ENCODE data around the gene CFAP97D1. TPM values are rescaled to one million over a fixed set of nuclear protein-coding genes. Genes with fewer than 3 reads are reported as not detected.

The CFAP97D1 gene
- total RNA-seq, 1 experiment from 2014 or later, result 0.13 TPM

DNA sequence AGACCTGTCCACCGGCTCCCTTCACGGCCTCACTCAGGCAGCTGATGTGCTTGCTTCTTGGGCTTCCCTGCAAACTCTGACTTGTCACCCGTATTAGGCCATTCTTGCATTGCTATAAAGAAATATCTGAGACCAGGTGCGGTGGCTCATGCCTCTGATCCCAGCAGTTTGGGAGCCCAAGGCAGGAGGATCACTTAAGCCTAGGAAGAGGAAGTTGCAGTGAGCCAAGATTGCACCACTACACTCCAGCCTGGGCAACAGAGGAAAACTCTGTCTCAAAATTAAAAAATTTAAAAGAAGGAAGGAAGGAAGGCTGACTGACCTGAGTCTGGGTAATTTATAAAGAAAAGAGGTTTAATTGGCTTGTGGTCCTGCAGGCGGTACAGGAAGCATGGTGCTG, 38.6 kb upstream of the CFAP97D1 start:
- no peak overlapping the region for H3K27ac Mint-ChIP-seq
- DNase-seq (ENCODE audit: low spot score), result no peak
- ChIA-PET POLR2A (interaction anchor here (0.6 kb wide), 1 partner anchor 73 kb away, joined by 5 read pairs; no protein-coding TSS in a partner anchor), CTCF (interaction anchor here (0.5 to 1.4 kb wide), 2 partner anchors 48 to 165 kb away, joined by 4 to 5 read pairs; no protein-coding TSS in a partner anchor)
- H3K9me3 Mint-ChIP-seq, result peaks cover 5% of the 10 kb centered on the region; the same call in 1 of the 2 replicates
- ATAC-seq, result no peak
- no peak for TF ChIP-seq ZNF263 (CRISPR knock-in tag; IDR thresholded peaks at IDR 0.05; ENCODE audit: low read depth)
- TF ChIP-seq, protein P1, sequence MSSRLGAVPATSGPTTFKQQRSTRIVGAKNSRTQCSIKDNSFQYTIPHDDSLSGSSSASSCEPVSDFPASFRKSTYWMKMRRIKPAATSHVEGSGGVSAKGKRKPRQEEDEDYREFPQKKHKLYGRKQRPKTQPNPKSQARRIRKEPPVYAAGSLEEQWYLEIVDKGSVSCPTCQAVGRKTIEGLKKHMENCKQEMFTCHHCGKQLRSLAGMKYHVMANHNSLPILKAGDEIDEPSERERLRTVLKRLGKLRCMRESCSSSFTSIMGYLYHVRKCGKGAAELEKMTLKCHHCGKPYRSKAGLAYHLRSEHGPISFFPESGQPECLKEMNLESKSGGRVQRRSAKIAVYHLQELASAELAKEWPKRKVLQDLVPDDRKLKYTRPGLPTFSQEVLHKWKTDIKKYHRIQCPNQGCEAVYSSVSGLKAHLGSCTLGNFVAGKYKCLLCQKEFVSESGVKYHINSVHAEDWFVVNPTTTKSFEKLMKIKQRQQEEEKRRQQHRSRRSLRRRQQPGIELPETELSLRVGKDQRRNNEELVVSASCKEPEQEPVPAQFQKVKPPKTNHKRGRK (CRISPR knock-in tag; IDR thresholded peaks at IDR 0.05; ENCODE audit: borderline replicate concordance), result no peak
- TF ChIP-seq, protein P2, sequence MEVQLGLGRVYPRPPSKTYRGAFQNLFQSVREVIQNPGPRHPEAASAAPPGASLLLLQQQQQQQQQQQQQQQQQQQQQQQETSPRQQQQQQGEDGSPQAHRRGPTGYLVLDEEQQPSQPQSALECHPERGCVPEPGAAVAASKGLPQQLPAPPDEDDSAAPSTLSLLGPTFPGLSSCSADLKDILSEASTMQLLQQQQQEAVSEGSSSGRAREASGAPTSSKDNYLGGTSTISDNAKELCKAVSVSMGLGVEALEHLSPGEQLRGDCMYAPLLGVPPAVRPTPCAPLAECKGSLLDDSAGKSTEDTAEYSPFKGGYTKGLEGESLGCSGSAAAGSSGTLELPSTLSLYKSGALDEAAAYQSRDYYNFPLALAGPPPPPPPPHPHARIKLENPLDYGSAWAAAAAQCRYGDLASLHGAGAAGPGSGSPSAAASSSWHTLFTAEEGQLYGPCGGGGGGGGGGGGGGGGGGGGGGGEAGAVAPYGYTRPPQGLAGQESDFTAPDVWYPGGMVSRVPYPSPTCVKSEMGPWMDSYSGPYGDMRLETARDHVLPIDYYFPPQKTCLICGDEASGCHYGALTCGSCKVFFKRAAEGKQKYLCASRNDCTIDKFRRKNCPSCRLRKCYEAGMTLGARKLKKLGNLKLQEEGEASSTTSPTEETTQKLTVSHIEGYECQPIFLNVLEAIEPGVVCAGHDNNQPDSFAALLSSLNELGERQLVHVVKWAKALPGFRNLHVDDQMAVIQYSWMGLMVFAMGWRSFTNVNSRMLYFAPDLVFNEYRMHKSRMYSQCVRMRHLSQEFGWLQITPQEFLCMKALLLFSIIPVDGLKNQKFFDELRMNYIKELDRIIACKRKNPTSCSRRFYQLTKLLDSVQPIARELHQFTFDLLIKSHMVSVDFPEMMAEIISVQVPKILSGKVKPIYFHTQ (CRISPR knock-in tag; IDR thresholded peaks at IDR 0.05), result no peak
- TF ChIP-seq SOX15 (CRISPR knock-in tag; IDR thresholded peaks at IDR 0.05), result no peak
- TF ChIP-seq ATF1 (CRISPR knock-in tag; IDR thresholded peaks at IDR 0.05), result no peak
- H3K27me3 Mint-ChIP-seq (ENCODE audit: low read depth), result no peaks in the 10 kb centered on the region; the same call in 1 of the 2 replicates
- H3K4me1 Mint-ChIP-seq, result peaks cover 37% of the 10 kb centered on the region
- H3K36me3 Mint-ChIP-seq, result no peaks in the 10 kb centered on the region
- no peak overlapping the region for H3K4me3 Mint-ChIP-seq

DNA sequence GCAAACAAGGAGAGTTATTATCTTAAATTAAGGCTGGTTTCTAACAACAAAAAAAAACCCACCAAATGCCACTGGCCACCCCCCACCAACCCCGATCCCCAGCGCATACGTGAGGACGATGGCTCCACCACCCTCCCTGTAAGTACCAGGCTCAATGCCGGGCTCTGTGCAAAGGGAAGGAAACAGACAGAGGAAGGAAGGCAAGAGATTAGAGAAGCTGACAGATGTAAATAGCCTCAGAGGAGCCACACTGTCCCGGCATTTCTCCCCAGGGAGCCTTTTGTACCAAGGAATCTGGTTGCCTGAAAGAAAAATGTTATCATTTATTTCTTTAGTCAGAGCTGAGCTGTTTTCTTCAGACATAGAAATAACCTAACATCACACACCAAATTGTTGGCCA, 34.7 kb upstream of the CFAP97D1 start:
- peak; percentile 72 for ATAC-seq
- ChIA-PET CTCF (interaction anchor here (0.5 to 3.2 kb wide), 8 partner anchors 10 to 170 kb away, joined by 3 to 17 read pairs (median 4); no protein-coding TSS in a partner anchor), POLR2A (no interaction called here)
- H3K27me3 Mint-ChIP-seq (ENCODE audit: low read depth), result no peaks in the 10 kb centered on the region; the same call in 1 of the 2 replicates
- TF ChIP-seq ZNF317 (CRISPR knock-in tag; IDR thresholded peaks at IDR 0.05; ENCODE audit: borderline replicate concordance, low read depth) (no peak), NFYB (CRISPR knock-in tag; conservative IDR thresholded peaks at IDR 0.05; ENCODE audit: low read depth) (no peak), TCF7 (CRISPR knock-in tag; IDR thresholded peaks at IDR 0.05; ENCODE audit: low read depth) (no peak), ZBTB21 (CRISPR knock-in tag; IDR thresholded peaks at IDR 0.05; ENCODE audit: borderline replicate concordance) (no peak), NFATC4 (CRISPR knock-in tag; IDR thresholded peaks at IDR 0.05) (no peak)
- TF ChIP-seq, protein P3, sequence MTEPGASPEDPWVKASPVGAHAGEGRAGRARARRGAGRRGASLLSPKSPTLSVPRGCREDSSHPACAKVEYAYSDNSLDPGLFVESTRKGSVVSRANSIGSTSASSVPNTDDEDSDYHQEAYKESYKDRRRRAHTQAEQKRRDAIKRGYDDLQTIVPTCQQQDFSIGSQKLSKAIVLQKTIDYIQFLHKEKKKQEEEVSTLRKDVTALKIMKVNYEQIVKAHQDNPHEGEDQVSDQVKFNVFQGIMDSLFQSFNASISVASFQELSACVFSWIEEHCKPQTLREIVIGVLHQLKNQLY (CRISPR knock-in tag; IDR thresholded peaks at IDR 0.05), result no peak
- TF ChIP-seq, protein P4, sequence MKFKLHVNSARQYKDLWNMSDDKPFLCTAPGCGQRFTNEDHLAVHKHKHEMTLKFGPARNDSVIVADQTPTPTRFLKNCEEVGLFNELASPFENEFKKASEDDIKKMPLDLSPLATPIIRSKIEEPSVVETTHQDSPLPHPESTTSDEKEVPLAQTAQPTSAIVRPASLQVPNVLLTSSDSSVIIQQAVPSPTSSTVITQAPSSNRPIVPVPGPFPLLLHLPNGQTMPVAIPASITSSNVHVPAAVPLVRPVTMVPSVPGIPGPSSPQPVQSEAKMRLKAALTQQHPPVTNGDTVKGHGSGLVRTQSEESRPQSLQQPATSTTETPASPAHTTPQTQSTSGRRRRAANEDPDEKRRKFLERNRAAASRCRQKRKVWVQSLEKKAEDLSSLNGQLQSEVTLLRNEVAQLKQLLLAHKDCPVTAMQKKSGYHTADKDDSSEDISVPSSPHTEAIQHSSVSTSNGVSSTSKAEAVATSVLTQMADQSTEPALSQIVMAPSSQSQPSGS (CRISPR knock-in tag; IDR thresholded peaks at IDR 0.05; ENCODE audit: borderline replicate concordance, low read depth), result no peak
- TF ChIP-seq, protein P5, sequence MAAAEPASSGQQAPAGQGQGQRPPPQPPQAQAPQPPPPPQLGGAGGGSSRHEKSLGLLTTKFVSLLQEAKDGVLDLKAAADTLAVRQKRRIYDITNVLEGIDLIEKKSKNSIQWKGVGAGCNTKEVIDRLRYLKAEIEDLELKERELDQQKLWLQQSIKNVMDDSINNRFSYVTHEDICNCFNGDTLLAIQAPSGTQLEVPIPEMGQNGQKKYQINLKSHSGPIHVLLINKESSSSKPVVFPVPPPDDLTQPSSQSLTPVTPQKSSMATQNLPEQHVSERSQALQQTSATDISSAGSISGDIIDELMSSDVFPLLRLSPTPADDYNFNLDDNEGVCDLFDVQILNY (CRISPR knock-in tag; IDR thresholded peaks at IDR 0.05), result no peak
- no peak overlapping the region for H3K4me3 Mint-ChIP-seq
- H3K27ac Mint-ChIP-seq, result no peak overlapping the region
- peaks cover 36% of the 10 kb centered on the region for H3K4me1 Mint-ChIP-seq
- H3K9me3 Mint-ChIP-seq, result peaks cover 5% of the 10 kb centered on the region; the same call in 1 of the 2 replicates
- peak; percentile 21 for DNase-seq (ENCODE audit: low spot score)
- no peaks in the 10 kb centered on the region for H3K36me3 Mint-ChIP-seq

DNA sequence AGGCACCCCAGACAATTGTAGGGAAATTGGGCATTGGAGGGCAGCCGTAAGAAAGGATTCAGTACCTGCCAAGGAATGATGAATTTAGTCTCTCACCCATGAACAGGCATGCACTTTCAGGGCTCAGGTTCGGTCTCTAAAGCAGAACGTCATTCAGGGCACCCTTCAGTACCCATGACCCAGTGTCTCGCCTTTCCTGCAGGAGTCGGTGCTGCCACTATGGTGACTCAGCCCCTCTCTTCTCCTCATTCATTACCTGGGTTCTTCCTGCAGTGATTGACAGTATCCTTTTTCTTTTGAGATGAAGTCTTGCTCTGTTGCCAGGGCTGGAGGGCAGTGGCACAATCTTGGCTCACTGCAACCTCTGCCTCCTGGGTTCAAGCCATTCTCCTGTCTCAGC, 30.1 kb upstream of the CFAP97D1 start:
- Mint-ChIP-seq H3K9me3 (no peaks in the 10 kb centered on the region), H3K27ac (no peak overlapping the region), H3K36me3 (no peaks in the 10 kb centered on the region), H3K27me3 (ENCODE audit: low read depth) (peaks cover 12% of the 10 kb centered on the region), H3K4me3 (no peak overlapping the region), H3K4me1 (peaks cover 26% of the 10 kb centered on the region)
- ChIA-PET POLR2A (no interaction called here), CTCF (interaction anchor here (1.5 to 1.6 kb wide), 2 partner anchors 10 to 17 kb away, joined by 3 to 4 read pairs; no protein-coding TSS in a partner anchor)
- ATAC-seq (no peak), DNase-seq (ENCODE audit: low spot score) (no peak)
- no peak for TF ChIP-seq TEAD1 (CRISPR knock-in tag; IDR thresholded peaks at IDR 0.05)
- TF ChIP-seq TP53 (CRISPR knock-in tag; IDR thresholded peaks at IDR 0.05), result no peak
- TF ChIP-seq NFYB (CRISPR knock-in tag; conservative IDR thresholded peaks at IDR 0.05; ENCODE audit: low read depth), result no peak
- no peak for TF ChIP-seq NFATC4 (CRISPR knock-in tag; IDR thresholded peaks at IDR 0.05)
- no peak for TF ChIP-seq ZNF317 (CRISPR knock-in tag; IDR thresholded peaks at IDR 0.05; ENCODE audit: borderline replicate concordance, low read depth)
- no peak for TF ChIP-seq NR2C2 (CRISPR knock-in tag; IDR thresholded peaks at IDR 0.05)
- no peak for TF ChIP-seq NFE2L1 (CRISPR knock-in tag; IDR thresholded peaks at IDR 0.05)
- no peak for TF ChIP-seq PRRX2 (CRISPR knock-in tag; IDR thresholded peaks at IDR 0.05)
- TF ChIP-seq, protein P6, sequence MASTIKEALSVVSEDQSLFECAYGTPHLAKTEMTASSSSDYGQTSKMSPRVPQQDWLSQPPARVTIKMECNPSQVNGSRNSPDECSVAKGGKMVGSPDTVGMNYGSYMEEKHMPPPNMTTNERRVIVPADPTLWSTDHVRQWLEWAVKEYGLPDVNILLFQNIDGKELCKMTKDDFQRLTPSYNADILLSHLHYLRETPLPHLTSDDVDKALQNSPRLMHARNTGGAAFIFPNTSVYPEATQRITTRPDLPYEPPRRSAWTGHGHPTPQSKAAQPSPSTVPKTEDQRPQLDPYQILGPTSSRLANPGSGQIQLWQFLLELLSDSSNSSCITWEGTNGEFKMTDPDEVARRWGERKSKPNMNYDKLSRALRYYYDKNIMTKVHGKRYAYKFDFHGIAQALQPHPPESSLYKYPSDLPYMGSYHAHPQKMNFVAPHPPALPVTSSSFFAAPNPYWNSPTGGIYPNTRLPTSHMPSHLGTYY (CRISPR knock-in tag; IDR thresholded peaks at IDR 0.05), result no peak
- no peak for TF ChIP-seq GTF2I (CRISPR knock-in tag; conservative IDR thresholded peaks at IDR 0.05)
- TF ChIP-seq, protein P7, sequence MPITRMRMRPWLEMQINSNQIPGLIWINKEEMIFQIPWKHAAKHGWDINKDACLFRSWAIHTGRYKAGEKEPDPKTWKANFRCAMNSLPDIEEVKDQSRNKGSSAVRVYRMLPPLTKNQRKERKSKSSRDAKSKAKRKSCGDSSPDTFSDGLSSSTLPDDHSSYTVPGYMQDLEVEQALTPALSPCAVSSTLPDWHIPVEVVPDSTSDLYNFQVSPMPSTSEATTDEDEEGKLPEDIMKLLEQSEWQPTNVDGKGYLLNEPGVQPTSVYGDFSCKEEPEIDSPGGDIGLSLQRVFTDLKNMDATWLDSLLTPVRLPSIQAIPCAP (CRISPR knock-in tag; IDR thresholded peaks at IDR 0.05), result no peak
- no peak for TF ChIP-seq CREM (CRISPR knock-in tag; IDR thresholded peaks at IDR 0.05)
